ENCODE measurements around the gene GALNT9. TPM values are rescaled to one million over a fixed set of nuclear protein-coding genes. Genes with fewer than 3 reads are reported as not detected.
A peak's percentile ranks its signal among the peaks of the same experiment; 100 is the strongest.

The GALNT9 gene
- total RNA-seq, 1 experiment from 2014 or later = 0.54 TPM

GRCh38 chr12:132343294-132344004, 14.1 kb upstream of the GALNT9 start:
- H3K4me3 Mint-ChIP-seq (ENCODE audit: low read depth, unreplicated experiment) = no peak overlapping the region

GRCh38 chr12:132342251-132343227, 13.2 kb upstream of the GALNT9 start:
- CTCF ChIA-PET = no interaction called here
- Mint-ChIP-seq H3K36me3 (ENCODE audit: insufficient read depth, unreplicated experiment) (no peaks in the 10 kb centered on the region), H3K4me3 (ENCODE audit: low read depth, unreplicated experiment) (no peak overlapping the region), H3K4me1 (ENCODE audit: low read depth, unreplicated experiment) (no peaks in the 10 kb centered on the region), H3K27me3 (ENCODE audit: unreplicated experiment) (peaks cover 67% of the 10 kb centered on the region), H3K27ac (ENCODE audit: unreplicated experiment) (no peak overlapping the region), H3K9me3 (ENCODE audit: low read depth, unreplicated experiment) (no peaks in the 10 kb centered on the region)
- no TSS peak for BruUV-seq (replicated peaks)
- TF ChIP-seq CTCF (IDR thresholded peaks at IDR 0.05; ENCODE audit: unreplicated experiment) = peak; percentile 36
- intact Hi-C loops (cut with micrococcal nuclease; ENCODE audit: unreplicated experiment) = no loop called here
- peak; percentile 35 for DNase-seq

More at GRCh38 chr12:132343294-132344004, 14.1 kb upstream of the GALNT9 start:
- CTCF ChIA-PET = no interaction called here
- Mint-ChIP-seq H3K27ac (ENCODE audit: unreplicated experiment) (no peak overlapping the region), H3K9me3 (ENCODE audit: low read depth, unreplicated experiment) (no peaks in the 10 kb centered on the region), H3K4me1 (ENCODE audit: low read depth, unreplicated experiment) (no peaks in the 10 kb centered on the region), H3K27me3 (ENCODE audit: unreplicated experiment) (peaks cover 62% of the 10 kb centered on the region), H3K36me3 (ENCODE audit: insufficient read depth, unreplicated experiment) (no peaks in the 10 kb centered on the region)
- no peak for TF ChIP-seq CTCF (IDR thresholded peaks at IDR 0.05; ENCODE audit: unreplicated experiment)
- no peak for DNase-seq
- intact Hi-C loops (cut with micrococcal nuclease; ENCODE audit: unreplicated experiment) = no loop called here
- no TSS peak for BruUV-seq (replicated peaks)

- no TSS peak for BruUV-seq (replicated peaks)
- no peak for TF ChIP-seq CTCF (IDR thresholded peaks at IDR 0.05; ENCODE audit: unreplicated experiment)
- no peaks in the 10 kb centered on the region for H3K9me3 Mint-ChIP-seq (ENCODE audit: low read depth, unreplicated experiment)
Observed at GRCh38 chr12:132341318-132342050, 12.1 kb upstream of the GALNT9 start.

GRCh38 chr12:132340266-132341035, 11.1 kb upstream of the GALNT9 start:
- DNase-seq = no peak
- peaks cover 2% of the 10 kb centered on the region for H3K9me3 Mint-ChIP-seq (ENCODE audit: low read depth, unreplicated experiment)
- no peaks in the 10 kb centered on the region for H3K4me1 Mint-ChIP-seq (ENCODE audit: low read depth, unreplicated experiment)
- H3K4me3 Mint-ChIP-seq (ENCODE audit: low read depth, unreplicated experiment) = no peak overlapping the region
- CTCF ChIA-PET = no interaction called here
- H3K27me3 Mint-ChIP-seq (ENCODE audit: unreplicated experiment) = peaks cover 68% of the 10 kb centered on the region
- H3K27ac Mint-ChIP-seq (ENCODE audit: unreplicated experiment) = no peak overlapping the region
- intact Hi-C loops (cut with micrococcal nuclease; ENCODE audit: unreplicated experiment) = no loop called here
- no peak for TF ChIP-seq CTCF (IDR thresholded peaks at IDR 0.05; ENCODE audit: unreplicated experiment)
- BruUV-seq (replicated peaks) = no TSS peak
- no peaks in the 10 kb centered on the region for H3K36me3 Mint-ChIP-seq (ENCODE audit: insufficient read depth, unreplicated experiment)

More at GRCh38 chr12:132341318-132342050, 12.1 kb upstream of the GALNT9 start:
- no peaks in the 10 kb centered on the region for H3K36me3 Mint-ChIP-seq (ENCODE audit: insufficient read depth, unreplicated experiment)
- H3K4me3 Mint-ChIP-seq (ENCODE audit: low read depth, unreplicated experiment) = no peak overlapping the region
- no peaks in the 10 kb centered on the region for H3K4me1 Mint-ChIP-seq (ENCODE audit: low read depth, unreplicated experiment)
- peaks cover 76% of the 10 kb centered on the region for H3K27me3 Mint-ChIP-seq (ENCODE audit: unreplicated experiment)
- CTCF ChIA-PET = no interaction called here
- DNase-seq = no peak
- H3K27ac Mint-ChIP-seq (ENCODE audit: unreplicated experiment) = no peak overlapping the region
- intact Hi-C loops (cut with micrococcal nuclease; ENCODE audit: unreplicated experiment) = no loop called here

Data from Calu3 (cell line).